Neural cell (in vitro differentiated cells): ENCODE measurements around the gene RNF113B.

Experiments used
- EZH2 ChIP-seq: fragments of 200-600, 300-800 bp; shearing (Covaris generic), sonication (generic); IDR thresholded peaks from 2 replicates; pipeline ENCODE4 v1.6.1; 2014; ENCODE audit warnings: antibody characterized with exemption, low read length, borderline replicate concordance, mild to moderate bottlenecking; ENCODE audit not compliant: insufficient read depth, poor library complexity, severe bottlenecking
- MXI1 ChIP-seq: fragments of 450-650 bp; conservative IDR thresholded peaks from 2 replicates; pipeline ENCODE4 v1.6.1; 2014; ENCODE audit warnings: antibody characterized with exemption, mild to moderate bottlenecking; ENCODE audit not compliant: poor library complexity, severe bottlenecking
- POLR2AphosphoS5 ChIP-seq: IDR thresholded peaks from 2 replicates; pipeline ENCODE4 v1.6.1; 2012
- TAF1 ChIP-seq: IDR thresholded peaks from 2 replicates; pipeline ENCODE4 v1.6.1; 2012; ENCODE audit warnings: low read depth
- TF ChIP-seq, protein P1 (sequence below): fragments of 450-650 bp; IDR thresholded peaks from 2 replicates; pipeline ENCODE4 v1.5.1; 2014; ENCODE audit warnings: antibody characterized with exemption, mild to moderate bottlenecking, moderate library complexity; ENCODE audit not compliant: poor library complexity, severe bottlenecking

DNA sequence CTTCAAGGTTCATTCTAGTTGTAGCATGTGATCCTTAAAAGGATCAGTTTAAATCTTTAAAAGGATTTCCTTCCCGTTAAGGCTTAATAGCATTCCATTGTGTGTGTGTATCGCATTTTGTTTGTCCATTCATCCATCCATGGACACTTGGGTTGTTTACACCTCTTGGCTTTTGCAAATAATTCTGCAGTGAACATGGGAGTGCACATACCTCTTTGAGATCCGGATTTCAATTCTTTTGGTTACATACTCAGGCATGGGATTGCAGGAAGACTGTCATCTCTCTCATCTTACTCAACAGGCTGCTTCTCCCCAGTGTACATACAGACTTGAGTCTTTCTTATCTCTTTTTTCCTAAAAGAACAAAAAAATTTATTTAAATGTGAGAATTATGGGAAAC is 1.2 kb downstream of the RNF113B start:
- TF ChIP-seq, protein P1, sequence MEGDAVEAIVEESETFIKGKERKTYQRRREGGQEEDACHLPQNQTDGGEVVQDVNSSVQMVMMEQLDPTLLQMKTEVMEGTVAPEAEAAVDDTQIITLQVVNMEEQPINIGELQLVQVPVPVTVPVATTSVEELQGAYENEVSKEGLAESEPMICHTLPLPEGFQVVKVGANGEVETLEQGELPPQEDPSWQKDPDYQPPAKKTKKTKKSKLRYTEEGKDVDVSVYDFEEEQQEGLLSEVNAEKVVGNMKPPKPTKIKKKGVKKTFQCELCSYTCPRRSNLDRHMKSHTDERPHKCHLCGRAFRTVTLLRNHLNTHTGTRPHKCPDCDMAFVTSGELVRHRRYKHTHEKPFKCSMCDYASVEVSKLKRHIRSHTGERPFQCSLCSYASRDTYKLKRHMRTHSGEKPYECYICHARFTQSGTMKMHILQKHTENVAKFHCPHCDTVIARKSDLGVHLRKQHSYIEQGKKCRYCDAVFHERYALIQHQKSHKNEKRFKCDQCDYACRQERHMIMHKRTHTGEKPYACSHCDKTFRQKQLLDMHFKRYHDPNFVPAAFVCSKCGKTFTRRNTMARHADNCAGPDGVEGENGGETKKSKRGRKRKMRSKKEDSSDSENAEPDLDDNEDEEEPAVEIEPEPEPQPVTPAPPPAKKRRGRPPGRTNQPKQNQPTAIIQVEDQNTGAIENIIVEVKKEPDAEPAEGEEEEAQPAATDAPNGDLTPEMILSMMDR = no peak
- no peak for TF ChIP-seq POLR2AphosphoS5
- no peak for TF ChIP-seq TAF1
- TF ChIP-seq EZH2 = no peak
- no peak for TF ChIP-seq MXI1
